A549 treated with AZD2906 at 1 μM for 4 hours (cell line): ENCODE data around the gene GABRA6. TPM values are rescaled to one million over a fixed set of nuclear protein-coding genes. Genes with fewer than 3 reads are reported as not detected.

Experiments used
- total RNA-seq: library from RNA; stranded (reverse); fragments of 200-300 nt; extraction: Qiagen RNA extraction; gene quantifications from 5 replicates; pipeline ENCODE4 v1.2.3, GENCODE V29; 2022

Gene GABRA6
- total RNA-seq, result not detected in 5 replicates

DNA sequence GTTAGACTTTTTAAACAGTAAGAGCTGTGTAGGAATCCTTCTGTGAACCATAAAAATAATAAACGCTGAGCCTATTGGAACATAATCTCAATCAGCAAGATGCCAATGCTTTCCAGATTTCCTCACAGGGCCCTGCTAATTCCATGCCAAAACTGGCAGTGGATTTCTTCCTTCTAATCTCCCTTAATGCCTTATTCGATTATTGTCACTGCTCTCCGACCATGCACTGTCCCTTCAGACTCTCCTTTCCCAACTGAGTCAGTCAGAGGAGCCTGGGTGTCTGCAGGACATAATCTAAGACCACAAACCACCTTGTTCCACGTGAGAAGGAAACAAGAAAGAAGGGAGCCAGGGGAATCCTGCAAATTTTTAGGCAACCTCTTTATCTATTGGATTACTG is at the start of gene GABRA6:
Gene GABRA6 (plus strand): TSS at position 261 of the 400 bp plus-strand sequence. CDS start 269 bp downstream, outside the sequence.

Other genes starting within 250 kb of the GABRA6 start
- gene GABRB2, start 139.0 kb upstream of the GABRA6 start, total RNA-seq, result not detected in 5 replicates
- gene GABRA1, start 162.4 kb downstream of the GABRA6 start, total RNA-seq, result not detected in 5 replicates